ENCODE results near the gene RHNO1. TPM values are rescaled to one million over a fixed set of nuclear protein-coding genes. Genes with fewer than 3 reads are reported as not detected.

Gene RHNO1
- total and polyA plus RNA-seq, 2 donors (not counting 1 experiment from before 2014, with no cell fraction given) = 29.7 to 33.2 TPM

DNA sequence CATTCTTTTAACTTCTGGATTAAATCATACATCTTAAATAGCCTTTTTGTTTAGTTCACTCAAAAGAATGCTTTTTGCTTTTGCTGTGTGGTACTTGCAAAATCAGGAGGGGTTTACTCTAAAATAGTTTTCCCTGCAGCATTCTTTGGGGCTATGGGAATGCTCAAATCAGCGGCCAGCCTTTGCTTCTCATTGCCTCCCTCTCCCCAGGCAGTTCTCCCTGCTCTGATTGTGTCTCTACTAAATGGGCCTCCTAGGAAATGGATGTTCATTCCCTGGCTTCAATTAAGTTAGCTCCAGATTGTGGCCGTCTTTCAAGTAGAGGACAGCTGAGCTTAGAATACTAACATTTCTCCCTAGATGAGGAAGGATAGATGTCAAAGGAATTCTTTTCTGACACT lies 18.0 kb downstream of the RHNO1 start:
- H3K4me1 ChIP-seq (ENCODE audit: control insufficient read depth, extremely low read depth, insufficient read depth, low read length) = peaks cover 5% of the 10 kb centered on the region
- peaks cover 1% of the 10 kb centered on the region for H3K36me3 ChIP-seq (ENCODE audit: control insufficient read depth, insufficient read depth, low read length)
- no peak overlapping the region for H3K4me2 ChIP-seq (ENCODE audit: extremely low read depth, insufficient read depth, low read length)
- H3K9ac ChIP-seq (ENCODE audit: insufficient read depth, low read length) = no peak overlapping the region
- H2AFZ ChIP-seq (ENCODE audit: low read length) = no peak overlapping the region
- H3K9me3 ChIP-seq (ENCODE audit: control insufficient read depth, insufficient read depth, low read depth, low read length) = no peaks in the 10 kb centered on the region
- TF ChIP-seq, protein P1, sequence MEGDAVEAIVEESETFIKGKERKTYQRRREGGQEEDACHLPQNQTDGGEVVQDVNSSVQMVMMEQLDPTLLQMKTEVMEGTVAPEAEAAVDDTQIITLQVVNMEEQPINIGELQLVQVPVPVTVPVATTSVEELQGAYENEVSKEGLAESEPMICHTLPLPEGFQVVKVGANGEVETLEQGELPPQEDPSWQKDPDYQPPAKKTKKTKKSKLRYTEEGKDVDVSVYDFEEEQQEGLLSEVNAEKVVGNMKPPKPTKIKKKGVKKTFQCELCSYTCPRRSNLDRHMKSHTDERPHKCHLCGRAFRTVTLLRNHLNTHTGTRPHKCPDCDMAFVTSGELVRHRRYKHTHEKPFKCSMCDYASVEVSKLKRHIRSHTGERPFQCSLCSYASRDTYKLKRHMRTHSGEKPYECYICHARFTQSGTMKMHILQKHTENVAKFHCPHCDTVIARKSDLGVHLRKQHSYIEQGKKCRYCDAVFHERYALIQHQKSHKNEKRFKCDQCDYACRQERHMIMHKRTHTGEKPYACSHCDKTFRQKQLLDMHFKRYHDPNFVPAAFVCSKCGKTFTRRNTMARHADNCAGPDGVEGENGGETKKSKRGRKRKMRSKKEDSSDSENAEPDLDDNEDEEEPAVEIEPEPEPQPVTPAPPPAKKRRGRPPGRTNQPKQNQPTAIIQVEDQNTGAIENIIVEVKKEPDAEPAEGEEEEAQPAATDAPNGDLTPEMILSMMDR (conservative IDR thresholded peaks at IDR 0.05 in 1 of 2, IDR thresholded peaks at IDR 0.05 in 1 of 2; ENCODE audit: low read depth in 1 of 2, low read length in 2 of 2) = no peak
- TF ChIP-seq EZH2 (IDR thresholded peaks at IDR 0.05; ENCODE audit: low read length, missing control alignments) = no peak
- H3K4me3 ChIP-seq (replicated peaks in 1 of 4; ENCODE audit: control extremely low read depth in 1 of 4, insufficient read depth in 1 of 4, low read depth in 3 of 4, low read length in 4 of 4) = no peak overlapping the region
- H3K27ac ChIP-seq (ENCODE audit: insufficient read depth, low read length) = peak overlapping the region; percentile 7
- DNase-seq (ENCODE audit: low read depth in 2 of 2) = peak; percentile 13 to 14
- H3K27me3 ChIP-seq (ENCODE audit: control insufficient read depth, insufficient read depth, low read length) = no peaks in the 10 kb centered on the region
- H4K20me1 ChIP-seq (ENCODE audit: control insufficient read depth, extremely low read depth, insufficient read depth, low read length) = no peaks in the 10 kb centered on the region
- peaks cover 61% of the 10 kb centered on the region for H3K79me2 ChIP-seq (ENCODE audit: control insufficient read depth, insufficient read depth, low read length)

DNA sequence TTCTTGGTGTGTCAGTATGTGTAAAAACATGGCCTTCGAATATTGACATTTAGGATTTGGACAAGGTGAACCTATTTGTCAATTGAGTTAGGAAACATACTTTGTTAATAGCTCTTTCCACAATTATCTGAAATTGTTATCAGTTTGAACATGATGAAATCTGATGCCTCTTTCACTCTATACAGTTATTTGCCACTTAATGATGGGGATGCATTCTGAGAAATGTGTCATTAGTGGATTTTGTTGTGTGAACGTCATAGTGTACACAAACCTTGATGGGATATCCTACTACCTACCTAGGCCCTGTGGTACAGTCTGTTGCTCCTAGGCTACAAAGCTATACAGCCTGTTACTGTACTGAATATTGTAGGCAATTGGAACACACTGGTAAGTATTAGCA lies 18.5 kb downstream of the RHNO1 start:
- Histone ChIP-seq H3K9me3 (ENCODE audit: control insufficient read depth, insufficient read depth, low read depth, low read length) (no peaks in the 10 kb centered on the region), H2AFZ (ENCODE audit: low read length) (no peak overlapping the region), H3K27me3 (ENCODE audit: control insufficient read depth, insufficient read depth, low read length) (no peaks in the 10 kb centered on the region), H3K27ac (ENCODE audit: insufficient read depth, low read length) (no peak overlapping the region), H4K20me1 (ENCODE audit: control insufficient read depth, extremely low read depth, insufficient read depth, low read length) (no peaks in the 10 kb centered on the region), H3K4me3 (replicated peaks in 1 of 4; ENCODE audit: control extremely low read depth in 1 of 4, insufficient read depth in 1 of 4, low read depth in 3 of 4, low read length in 4 of 4) (no peak overlapping the region), H3K36me3 (ENCODE audit: control insufficient read depth, insufficient read depth, low read length) (peaks cover 1% of the 10 kb centered on the region), H3K4me2 (ENCODE audit: extremely low read depth, insufficient read depth, low read length) (no peak overlapping the region), H3K4me1 (ENCODE audit: control insufficient read depth, extremely low read depth, insufficient read depth, low read length) (peaks cover 2% of the 10 kb centered on the region), H3K79me2 (ENCODE audit: control insufficient read depth, insufficient read depth, low read length) (peaks cover 63% of the 10 kb centered on the region), H3K9ac (ENCODE audit: insufficient read depth, low read length) (no peak overlapping the region)
- no peak for DNase-seq (ENCODE audit: low read depth in 2 of 2)
- TF ChIP-seq, protein P1 (conservative IDR thresholded peaks at IDR 0.05 in 1 of 2, IDR thresholded peaks at IDR 0.05 in 1 of 2; ENCODE audit: low read depth in 1 of 2, low read length in 2 of 2) = no peak

DNA sequence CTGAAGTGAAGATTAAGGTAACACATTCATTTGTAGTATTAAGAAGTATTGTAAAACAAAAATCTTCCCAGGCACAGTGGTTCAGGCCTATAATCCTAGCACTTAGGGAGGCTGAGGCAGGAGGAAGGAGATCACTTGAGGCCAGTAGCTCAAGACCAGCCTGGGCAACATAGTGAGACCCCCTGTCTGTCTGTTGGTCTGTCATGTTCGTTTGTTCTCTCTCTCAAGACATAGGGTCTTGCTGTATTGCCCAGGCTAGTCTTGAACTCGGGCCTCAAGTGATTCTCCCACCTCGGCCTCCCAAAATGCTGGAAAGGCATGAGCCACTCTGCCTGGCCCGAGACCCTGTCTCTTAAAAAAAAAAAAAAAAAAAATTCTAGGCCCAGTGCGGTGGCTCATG lies 20.4 kb downstream of the RHNO1 start:
- no peak overlapping the region for H3K4me3 ChIP-seq (replicated peaks in 1 of 4; ENCODE audit: control extremely low read depth in 1 of 4, insufficient read depth in 1 of 4, low read depth in 3 of 4, low read length in 4 of 4)
- H3K36me3 ChIP-seq (ENCODE audit: control insufficient read depth, insufficient read depth, low read length) = peaks cover 1% of the 10 kb centered on the region
- H2AFZ ChIP-seq (ENCODE audit: low read length) = no peak overlapping the region
- no peak for DNase-seq (ENCODE audit: low read depth in 2 of 2)
- no peak overlapping the region for H3K9ac ChIP-seq (ENCODE audit: insufficient read depth, low read length)
- H3K27me3 ChIP-seq (ENCODE audit: control insufficient read depth, insufficient read depth, low read length) = no peaks in the 10 kb centered on the region
- no peak overlapping the region for H3K4me2 ChIP-seq (ENCODE audit: extremely low read depth, insufficient read depth, low read length)
- H3K4me1 ChIP-seq (ENCODE audit: control insufficient read depth, extremely low read depth, insufficient read depth, low read length) = peaks cover 2% of the 10 kb centered on the region
- peaks cover under 1% of the 10 kb centered on the region for H4K20me1 ChIP-seq (ENCODE audit: control insufficient read depth, extremely low read depth, insufficient read depth, low read length)
- H3K79me2 ChIP-seq (ENCODE audit: control insufficient read depth, insufficient read depth, low read length) = peaks cover 57% of the 10 kb centered on the region
- TF ChIP-seq, protein P1 (conservative IDR thresholded peaks at IDR 0.05 in 1 of 2, IDR thresholded peaks at IDR 0.05 in 1 of 2; ENCODE audit: low read depth in 1 of 2, low read length in 2 of 2) = no peak
- TF ChIP-seq EZH2 (IDR thresholded peaks at IDR 0.05; ENCODE audit: low read length, missing control alignments) = no peak
- H3K9me3 ChIP-seq (ENCODE audit: control insufficient read depth, insufficient read depth, low read depth, low read length) = no peaks in the 10 kb centered on the region
- H3K27ac ChIP-seq (ENCODE audit: insufficient read depth, low read length) = no peak overlapping the region
